SK-N-SH (cell line): ENCODE measurements around the gene FLT1.

Experiments used
- EP300 ChIP-seq, 2 experiments: IDR thresholded peaks; 2 replicates each; pipeline versions ENCODE4 v1.4.0 to v1.6.1; 2012; ENCODE audit warnings: borderline replicate concordance in 1 of 2, low read depth in 1 of 2, low read length in 1 of 2
- EZH2phosphoT487 ChIP-seq: fragments of 200-600 bp; sonication (generic); IDR thresholded peaks from 2 replicates; pipeline ENCODE4 v1.6.1; 2017; ENCODE audit warnings: low read depth, mixed run types, mild to moderate bottlenecking, antibody characterized with exemption, moderate library complexity, borderline replicate concordance
- FOXJ3 ChIP-seq: sonication (generic); formaldehyde crosslinking; IDR thresholded peaks from 2 replicates; pipeline ENCODE4 v1.5.1; 2020; ENCODE audit warnings: mild to moderate bottlenecking, missing genetic modification reagents
- JUND ChIP-seq: IDR thresholded peaks from 2 replicates; pipeline ENCODE4 v1.4.0; 2012
- MAX ChIP-seq: IDR thresholded peaks from 2 replicates; pipeline ENCODE4 v1.4.0; 2012; ENCODE audit warnings: low read depth
- POLR2AphosphoS5 ChIP-seq: IDR thresholded peaks from 2 replicates; pipeline ENCODE4 v1.6.1; 2012; ENCODE audit warnings: low read depth, low read length
- RAD21 ChIP-seq: IDR thresholded peaks from 2 replicates; pipeline ENCODE4 v1.6.1; 2012; ENCODE audit warnings: mild to moderate bottlenecking, low read length
- TAF1 ChIP-seq: IDR thresholded peaks from 2 replicates; pipeline ENCODE4 v1.6.1; 2012; ENCODE audit warnings: low read depth, mild to moderate bottlenecking, low read length, moderate library complexity, borderline replicate concordance
- TEAD4 ChIP-seq: IDR thresholded peaks from 2 replicates; pipeline ENCODE4 v1.4.0; 2012; ENCODE audit warnings: mild to moderate bottlenecking, borderline replicate concordance; ENCODE audit not compliant: insufficient read depth
- USF1 ChIP-seq: IDR thresholded peaks from 2 replicates; pipeline ENCODE4 v1.4.0; 2012; ENCODE audit warnings: low read depth, borderline replicate concordance
- YY1 ChIP-seq: IDR thresholded peaks from 2 replicates; pipeline ENCODE4 v1.4.0; 2012; ENCODE audit warnings: low read depth, mild to moderate bottlenecking
- TF ChIP-seq, protein P1 (sequence below): fragments of 200-600 bp; sonication (generic); IDR thresholded peaks from 2 replicates; pipeline ENCODE4 v1.6.1; 2017; ENCODE audit warnings: antibody characterized with exemption, mild to moderate bottlenecking, moderate library complexity
- TF ChIP-seq, protein P2 (sequence below): IDR thresholded peaks from 2 replicates; pipeline ENCODE4; 2012
- TF ChIP-seq, protein P3 (sequence below): fragments of 150-350 bp; IDR thresholded peaks from 2 replicates; pipeline ENCODE4 v1.6.1; 2017; ENCODE audit warnings: antibody characterized with exemption, low read length, low read depth, borderline replicate concordance

GRCh38 chr13:28440774-28441504 lies 54.0 kb downstream of the FLT1 start:
- TF ChIP-seq, protein P1, sequence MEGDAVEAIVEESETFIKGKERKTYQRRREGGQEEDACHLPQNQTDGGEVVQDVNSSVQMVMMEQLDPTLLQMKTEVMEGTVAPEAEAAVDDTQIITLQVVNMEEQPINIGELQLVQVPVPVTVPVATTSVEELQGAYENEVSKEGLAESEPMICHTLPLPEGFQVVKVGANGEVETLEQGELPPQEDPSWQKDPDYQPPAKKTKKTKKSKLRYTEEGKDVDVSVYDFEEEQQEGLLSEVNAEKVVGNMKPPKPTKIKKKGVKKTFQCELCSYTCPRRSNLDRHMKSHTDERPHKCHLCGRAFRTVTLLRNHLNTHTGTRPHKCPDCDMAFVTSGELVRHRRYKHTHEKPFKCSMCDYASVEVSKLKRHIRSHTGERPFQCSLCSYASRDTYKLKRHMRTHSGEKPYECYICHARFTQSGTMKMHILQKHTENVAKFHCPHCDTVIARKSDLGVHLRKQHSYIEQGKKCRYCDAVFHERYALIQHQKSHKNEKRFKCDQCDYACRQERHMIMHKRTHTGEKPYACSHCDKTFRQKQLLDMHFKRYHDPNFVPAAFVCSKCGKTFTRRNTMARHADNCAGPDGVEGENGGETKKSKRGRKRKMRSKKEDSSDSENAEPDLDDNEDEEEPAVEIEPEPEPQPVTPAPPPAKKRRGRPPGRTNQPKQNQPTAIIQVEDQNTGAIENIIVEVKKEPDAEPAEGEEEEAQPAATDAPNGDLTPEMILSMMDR, result no peak
- TF ChIP-seq RAD21, result no peak
- TF ChIP-seq, protein P2, sequence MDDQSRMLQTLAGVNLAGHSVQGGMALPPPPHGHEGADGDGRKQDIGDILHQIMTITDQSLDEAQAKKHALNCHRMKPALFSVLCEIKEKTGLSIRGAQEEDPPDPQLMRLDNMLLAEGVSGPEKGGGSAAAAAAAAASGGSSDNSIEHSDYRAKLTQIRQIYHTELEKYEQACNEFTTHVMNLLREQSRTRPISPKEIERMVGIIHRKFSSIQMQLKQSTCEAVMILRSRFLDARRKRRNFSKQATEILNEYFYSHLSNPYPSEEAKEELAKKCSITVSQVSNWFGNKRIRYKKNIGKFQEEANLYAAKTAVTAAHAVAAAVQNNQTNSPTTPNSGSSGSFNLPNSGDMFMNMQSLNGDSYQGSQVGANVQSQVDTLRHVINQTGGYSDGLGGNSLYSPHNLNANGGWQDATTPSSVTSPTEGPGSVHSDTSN, result no peak
- no peak for TF ChIP-seq MAX
- TF ChIP-seq EZH2phosphoT487, result no peak
- TF ChIP-seq TEAD4, result no peak
- TF ChIP-seq JUND, result no peak
- TF ChIP-seq EP300 (IDR thresholded peaks at IDR 0.05; ENCODE audit: borderline replicate concordance in 1 of 2, low read depth in 1 of 2, low read length in 1 of 2), result no peak
- TF ChIP-seq YY1, result no peak
- no peak for TF ChIP-seq TAF1
- TF ChIP-seq USF1, result no peak
- TF ChIP-seq POLR2AphosphoS5, result no peak
- no peak for TF ChIP-seq FOXJ3 (CRISPR knock-in tag)
- TF ChIP-seq, protein P3, sequence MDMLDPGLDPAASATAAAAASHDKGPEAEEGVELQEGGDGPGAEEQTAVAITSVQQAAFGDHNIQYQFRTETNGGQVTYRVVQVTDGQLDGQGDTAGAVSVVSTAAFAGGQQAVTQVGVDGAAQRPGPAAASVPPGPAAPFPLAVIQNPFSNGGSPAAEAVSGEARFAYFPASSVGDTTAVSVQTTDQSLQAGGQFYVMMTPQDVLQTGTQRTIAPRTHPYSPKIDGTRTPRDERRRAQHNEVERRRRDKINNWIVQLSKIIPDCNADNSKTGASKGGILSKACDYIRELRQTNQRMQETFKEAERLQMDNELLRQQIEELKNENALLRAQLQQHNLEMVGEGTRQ, result no peak
